Hindlimb muscle (tissue), 1 donor: ENCODE data around the gene PPP1R16B. TPM values are rescaled to one million over a fixed set of nuclear protein-coding genes. Genes with fewer than 3 reads are reported as not detected.

Source experiments
- DNase-seq: peaks from one replicate; pipeline ENCODE4 v3.0.0-alpha.2; 2013
- polyA plus RNA-seq: library from polyadenylated mRNA; unstranded; fragments of 120-200 nt; gene quantifications from one replicate; pipeline ENCODE4 v1.2.1, GENCODE V29; 2013; ENCODE audit not compliant: insufficient read length

The PPP1R16B gene
- 3.7 TPM for polyA plus RNA-seq

GRCh38 chr20:38805502-38805957 is at the start of gene PPP1R16B:
Gene PPP1R16B, plus strand, starts transcription at chr20:38805697. Its CDS starts 30,229 bp downstream, at chr20:38835926.
- peak; percentile 34 for DNase-seq

GRCh38 chr20:38757145-38757775 is 48.2 kb upstream of the PPP1R16B start:
- DNase-seq, result no peak

- DNase-seq, result no peak
Observed at GRCh38 chr20:38759106-38759505, 46.4 kb upstream of the PPP1R16B start.

GRCh38 chr20:38760978-38761377 is 44.5 kb upstream of the PPP1R16B start:
- no peak for DNase-seq

- DNase-seq, result no peak
Observed at GRCh38 chr20:38762174-38762573, 43.3 kb upstream of the PPP1R16B start.

GRCh38 chr20:38763616-38764015 is 41.9 kb upstream of the PPP1R16B start:
- no peak for DNase-seq

GRCh38 chr20:38764567-38765318 is 40.8 kb upstream of the PPP1R16B start:
- no peak for DNase-seq

- DNase-seq, result no peak
Observed at GRCh38 chr20:38766071-38766470, 39.4 kb upstream of the PPP1R16B start.

- DNase-seq, result no peak
Observed at GRCh38 chr20:38769376-38770295, 35.9 kb upstream of the PPP1R16B start.

GRCh38 chr20:38770546-38770945 is 35.0 kb upstream of the PPP1R16B start:
- no peak for DNase-seq

- DNase-seq, result no peak
Observed at GRCh38 chr20:38770970-38771369, 34.5 kb upstream of the PPP1R16B start.

GRCh38 chr20:38771621-38772020 is 33.9 kb upstream of the PPP1R16B start:
- no peak for DNase-seq

- DNase-seq, result no peak
Observed at GRCh38 chr20:38774167-38774566, 31.3 kb upstream of the PPP1R16B start.

GRCh38 chr20:38776363-38776762 is 29.1 kb upstream of the PPP1R16B start:
- no peak for DNase-seq

- no peak for DNase-seq
Observed at GRCh38 chr20:38779247-38780097, 26.0 kb upstream of the PPP1R16B start.

GRCh38 chr20:38782275-38782674 is 23.2 kb upstream of the PPP1R16B start:
- no peak for DNase-seq

GRCh38 chr20:38787870-38788269 is 17.6 kb upstream of the PPP1R16B start:
- no peak for DNase-seq

- DNase-seq, result no peak
Observed at GRCh38 chr20:38789503-38790199, 15.8 kb upstream of the PPP1R16B start.

- no peak for DNase-seq
Observed at GRCh38 chr20:38790200-38791053, 15.1 kb upstream of the PPP1R16B start.

GRCh38 chr20:38791291-38791690 is 14.2 kb upstream of the PPP1R16B start:
- DNase-seq, result no peak
